Activated T-cell treated with anti-CD3 and anti-CD28 coated beads for 1 hour (primary cell): Measurements from ENCODE around the gene TAF11L4.
"Not testable (repeated sequence)": the region's sequence is repeated elsewhere in the genome, so short reads cannot be mapped to it uniquely, and the experiment has no call there.

Experiments used
- DNase-seq: peaks from one replicate; pipeline ENCODE4 v3.0.0-alpha.2; 2020; ENCODE audit warnings: low read depth

TAF11L4 gene

GRCh38 chr5:17521501-17521900, at the start of gene TAF11L4:
Gene TAF11L4 (plus strand): TSS chr5:17521801.
- DNase-seq: not testable (repeated sequence)

- not testable (repeated sequence) for DNase-seq
Measured at GRCh38 chr5:17475064-17475463, 46.5 kb upstream of the TAF11L4 start.

- DNase-seq: no peak
Measured at GRCh38 chr5:17477043-17477442, 44.6 kb upstream of the TAF11L4 start.

GRCh38 chr5:17477573-17478265, 43.9 kb upstream of the TAF11L4 start:
- DNase-seq: no peak

GRCh38 chr5:17481378-17481777, 40.2 kb upstream of the TAF11L4 start:
- DNase-seq: no peak

GRCh38 chr5:17482790-17483189, 38.8 kb upstream of the TAF11L4 start:
- no peak for DNase-seq

- DNase-seq: not testable (repeated sequence)
Measured at GRCh38 chr5:17486464-17487173, 35.0 kb upstream of the TAF11L4 start.

- DNase-seq: no peak
Measured at GRCh38 chr5:17487174-17487512, 34.5 kb upstream of the TAF11L4 start.

GRCh38 chr5:17491257-17491656, 30.3 kb upstream of the TAF11L4 start:
- DNase-seq: not testable (repeated sequence)

- no peak for DNase-seq
Measured at GRCh38 chr5:17492770-17493169, 28.8 kb upstream of the TAF11L4 start.

- no peak for DNase-seq
Measured at GRCh38 chr5:17497446-17497845, 24.2 kb upstream of the TAF11L4 start.

GRCh38 chr5:17497931-17498330, 23.7 kb upstream of the TAF11L4 start, which contains the start of gene TAF11L2:
Gene TAF11L2 (plus strand): TSS chr5:17498231.
- DNase-seq: not testable (repeated sequence)

- no peak for DNase-seq
Measured at GRCh38 chr5:17511775-17512325, 9.8 kb upstream of the TAF11L4 start.

- DNase-seq: not testable (repeated sequence)
Measured at GRCh38 chr5:17517526-17517925, 4.1 kb upstream of the TAF11L4 start.

GRCh38 chr5:17518067-17518466, 3.5 kb upstream of the TAF11L4 start, which contains the start of gene TAF11L3:
Gene TAF11L3 (plus strand): TSS chr5:17518367.
- DNase-seq: not testable (repeated sequence)

GRCh38 chr5:17519508-17519907, 2.1 kb upstream of the TAF11L4 start:
- DNase-seq: not testable (repeated sequence)

- DNase-seq: not testable (repeated sequence)
Measured at GRCh38 chr5:17524935-17525334, 3.3 kb downstream of the TAF11L4 start, which contains the start of gene TAF11L5. Gene TAF11L5 (plus strand): TSS chr5:17525235.

GRCh38 chr5:17526504-17526903, 4.9 kb downstream of the TAF11L4 start:
- DNase-seq: peak; percentile 6

- DNase-seq: not testable (repeated sequence)
Measured at GRCh38 chr5:17528369-17528768, 6.8 kb downstream of the TAF11L4 start, which contains the start of gene TAF11L6. Gene TAF11L6 (plus strand): TSS chr5:17528669.
